HG02623 (cell line): Measurements from ENCODE around the gene SIX4.
A peak's percentile ranks its signal among the peaks of the same experiment; 100 is the strongest.
"Not testable (repeated sequence)": the region's sequence is repeated elsewhere in the genome, so short reads cannot be mapped to it uniquely, and the experiment has no call there.

Experiments
- ATAC-seq: cut with Tn5 transposase; IDR thresholded peaks from one replicate; pipeline ENCODE4 v1.9.1; 2021; ENCODE audit warnings: moderate library complexity; ENCODE audit not compliant: unreplicated experiment

The SIX4 gene

GRCh38 chr14:60723907-60724618 is at the start of gene SIX4:
Gene SIX4, minus strand, starts transcription at chr14:60724351. Its CDS starts 277 bp downstream, at chr14:60724074.
- peak; percentile 50 for ATAC-seq

- no peak for ATAC-seq
These were observed 49.4 kb upstream of the SIX4 start for GRCh38 chr14:60773558-60773957.

- ATAC-seq, result no peak
These were observed 47.0 kb upstream of the SIX4 start for GRCh38 chr14:60771117-60771516.

GRCh38 chr14:60768602-60769001 is 44.5 kb upstream of the SIX4 start:
- no peak for ATAC-seq

- ATAC-seq, result no peak
These were observed 36.7 kb upstream of the SIX4 start for GRCh38 chr14:60760644-60761364.

- no peak for ATAC-seq
These were observed 36.1 kb upstream of the SIX4 start for GRCh38 chr14:60760209-60760608.

GRCh38 chr14:60758885-60759284 is 34.7 kb upstream of the SIX4 start:
- no peak for ATAC-seq

GRCh38 chr14:60757567-60758002 is 33.4 kb upstream of the SIX4 start:
- no peak for ATAC-seq

- no peak for ATAC-seq
These were observed 32.7 kb upstream of the SIX4 start for GRCh38 chr14:60756847-60757246.

- peak; percentile 99 for ATAC-seq
These were observed 29.3 kb upstream of the SIX4 start for GRCh38 chr14:60753264-60754119.

GRCh38 chr14:60744566-60744965 is 20.4 kb upstream of the SIX4 start:
- ATAC-seq, result no peak

- ATAC-seq, result no peak
These were observed 14.8 kb upstream of the SIX4 start for GRCh38 chr14:60738843-60739508.

GRCh38 chr14:60736494-60736893 is 12.3 kb upstream of the SIX4 start:
- no peak for ATAC-seq

GRCh38 chr14:60735416-60735815 is 11.3 kb upstream of the SIX4 start:
- no peak for ATAC-seq

GRCh38 chr14:60734465-60735242 is 10.5 kb upstream of the SIX4 start, which contains the start of gene MNAT1:
Gene MNAT1, plus strand, starts transcription at chr14:60734761. Its CDS starts 102 bp downstream, at chr14:60734863.
- peak; percentile 94 for ATAC-seq

GRCh38 chr14:60732840-60733483 is 8.8 kb upstream of the SIX4 start:
- no peak for ATAC-seq

GRCh38 chr14:60731291-60731690 is 7.1 kb upstream of the SIX4 start:
- ATAC-seq, result not testable (repeated sequence)

- ATAC-seq, result peak; percentile 33
These were observed 840 bp downstream of the SIX4 start for GRCh38 chr14:60723116-60723906.
